Esophagus squamous epithelium (tissue), 5 donors: Measurements from ENCODE around the gene PDIA2. TPM values are rescaled to one million over a fixed set of nuclear protein-coding genes. Genes with fewer than 3 reads are reported as not detected.

ENCODE experiments used
- DNase-seq: peaks from one replicate; lab custom pipeline; 2025; lab: John Stamatoyannopoulos, UW
- H3K27ac ChIP-seq, 4 donors: fragments of 200-600 bp; sonication (generic); one replicate each; pipeline ENCODE4 v1.5.1; 2016 to 2019; ENCODE audit warnings: mild to moderate bottlenecking in 1 of 4
- H3K27me3 ChIP-seq, 4 donors: fragments of 200-600 bp; sonication (generic); 1 replicate in 3 of 4; 2 replicates in 1 of 4; pipeline versions ENCODE4 v1.5.1 to v1.6.0; 2017 to 2021; ENCODE audit warnings: antibody characterized with exemption in 1 of 4
- H3K36me3 ChIP-seq, 3 donors: fragments of 200-600 bp; sonication (generic); one replicate each; pipeline ENCODE4 v1.5.1; 2016 to 2019
- H3K4me1 ChIP-seq, 3 donors: fragments of 200-600 bp; sonication (generic); one replicate each; pipeline ENCODE4 v1.5.1; 2017 to 2019
- H3K4me3 ChIP-seq, 4 donors: fragments of 200-600 bp; sonication (generic); 1 replicate in 3 of 4; 2 replicates in 1 of 4; pipeline ENCODE4 v1.5.1; 2016 to 2019; ENCODE audit warnings: mild to moderate bottlenecking in 2 of 4, moderate library complexity in 1 of 4
- H3K9me3 ChIP-seq, 3 donors: fragments of 200-600 bp; sonication (generic); one replicate each; pipeline ENCODE4 v1.5.1; 2016 to 2019
- CTCF ChIP-seq, 6 experiments: fragments of 450-650 bp in 4 of 6; fragments of 200-600 bp in 2 of 6; sonication (generic) in 2 of 6; IDR thresholded peaks; one replicate each; pipeline ENCODE4 v1.5.1; 2016 to 2019; ENCODE audit warnings: antibody characterized with exemption in 6 of 6, mild to moderate bottlenecking in 4 of 6, moderate library complexity in 4 of 6
- POLR2A ChIP-seq, 4 donors: fragments of 450-650 bp; IDR thresholded peaks; one replicate each; pipeline ENCODE4 v1.6.1; 2017; ENCODE audit warnings: antibody characterized with exemption in 4 of 4, mild to moderate bottlenecking in 4 of 4, moderate library complexity in 3 of 4
- WGBS, 2 donors: methylation state at CpG; one replicate each; pipeline ENCODE4 v1.1.5; 2018; 5-methylcytosine and 5-hydroxymethylcytosine counted together
- intact Hi-C: fragments of 100-400 bp; cut with DNase I; formaldehyde crosslinking; loops from one replicate; pipeline ENCODE4 v1.15.0; 2022
- total RNA-seq, 4 donors: library from RNA; depleted of rRNA; stranded (reverse); fragments of >200 nt; gene quantifications; one replicate each; pipeline ENCODE4 v1.1.0, GENCODE V29; 2016
- donor health status: DM: yes; HTN: yes; CAD: no.

The PDIA2 gene
- total RNA-seq, 4 donors from 2014 or later: not detected

DNA sequence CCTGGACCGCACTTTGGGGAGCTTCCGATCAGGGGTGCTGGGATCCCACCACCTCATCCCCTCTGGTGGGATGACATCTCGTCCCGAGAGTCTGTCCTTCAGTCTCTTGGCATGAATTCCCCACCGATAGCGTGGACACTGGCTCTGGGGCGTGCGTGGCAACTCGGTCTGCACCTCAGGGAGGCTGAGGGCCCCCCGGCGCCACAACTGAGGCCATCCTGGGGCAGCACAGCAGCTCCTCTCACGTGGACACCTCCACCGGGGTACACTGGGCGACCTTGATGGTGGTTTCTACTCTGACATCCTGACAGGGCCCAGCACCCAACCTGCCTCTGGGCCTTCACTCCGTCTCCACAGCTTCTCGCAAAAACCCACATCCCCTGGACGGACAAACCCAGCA is 8.6 kb downstream of the PDIA2 start:
- Histone ChIP-seq H3K4me1 (no peaks in the 10 kb centered on the region), H3K4me3 (no peak overlapping the region), H3K27ac (no peak overlapping the region), H3K36me3 (peaks cover 14 to 92% (median 34%) of the 10 kb centered on the region in 3 donors), H3K9me3 (no peaks in the 10 kb centered on the region), H3K27me3 (no peaks in the 10 kb centered on the region)
- TF ChIP-seq POLR2A (IDR thresholded peaks at IDR 0.05): no peak
- no peak for TF ChIP-seq CTCF (IDR thresholded peaks at IDR 0.05)
- WGBS, 2 donors: 89 to 100% methylated on average over 3 to 5 of the region's 17 CpGs
- intact Hi-C loops: no loop called here
- no peak for DNase-seq

DNA sequence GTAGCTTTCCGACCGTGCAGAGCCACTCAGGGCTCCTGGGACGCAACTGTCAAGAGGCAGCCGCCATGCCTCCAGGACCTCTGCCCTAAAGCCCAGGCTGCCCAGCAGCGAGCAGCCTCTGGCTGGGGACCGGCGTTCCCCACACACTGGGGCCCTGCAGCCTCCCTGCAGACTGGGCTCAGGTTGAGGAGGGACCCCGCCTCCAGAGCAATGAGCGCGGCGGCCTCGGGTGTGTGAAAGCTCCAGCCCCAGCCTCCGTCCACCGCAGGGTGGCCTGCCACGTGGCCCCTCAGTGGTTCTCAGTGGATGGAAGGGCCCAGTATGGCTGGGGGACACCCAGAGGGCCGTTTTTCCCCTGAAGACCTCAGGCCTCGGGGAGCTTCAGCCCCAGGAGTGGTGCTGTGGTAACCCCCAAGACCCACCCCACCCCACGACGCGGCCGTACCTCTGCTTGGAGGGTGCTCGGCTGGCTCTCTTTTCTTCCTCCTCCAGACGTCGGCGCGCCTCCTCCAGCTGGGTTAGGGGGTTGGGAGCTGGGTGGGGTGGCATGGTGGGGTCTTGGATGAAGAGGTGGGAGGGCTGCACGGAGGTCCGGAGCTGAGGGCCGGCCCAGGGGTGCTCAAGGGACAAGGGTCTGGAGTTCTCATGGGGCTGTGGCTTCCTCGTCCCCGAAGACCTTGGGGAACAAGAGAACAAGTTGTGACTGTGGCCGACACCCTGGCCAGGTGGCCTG is 10.2 kb downstream of the PDIA2 start:
- 79 to 91% methylated on average over 5 to 7 of the region's 32 CpGs for WGBS, 2 donors
- H3K4me1 ChIP-seq: no peaks in the 10 kb centered on the region
- TF ChIP-seq POLR2A (IDR thresholded peaks at IDR 0.05) (no peak), CTCF (IDR thresholded peaks at IDR 0.05) (no peak)
- intact Hi-C loops: no loop called here
- peaks cover 25 to 92% (median 34%) of the 10 kb centered on the region in 3 donors for H3K36me3 ChIP-seq
- no peak overlapping the region for H3K27ac ChIP-seq
- no peaks in the 10 kb centered on the region for H3K27me3 ChIP-seq
- H3K9me3 ChIP-seq: no peaks in the 10 kb centered on the region
- H3K4me3 ChIP-seq: no peak overlapping the region
- DNase-seq: no peak

- Histone ChIP-seq H3K4me3 (no peak overlapping the region), H3K27me3 (no peaks in the 10 kb centered on the region), H3K4me1 (no peaks in the 10 kb centered on the region), H3K27ac (no peak overlapping the region), H3K9me3 (no peaks in the 10 kb centered on the region), H3K36me3 (peaks cover 18 to 89% (median 19%) of the 10 kb centered on the region in 3 donors)
- TF ChIP-seq POLR2A (IDR thresholded peaks at IDR 0.05) (no peak), CTCF (IDR thresholded peaks at IDR 0.05) (no peak)
- 66% methylated on average over 2 of the region's 14 CpGs; no CpG with 5 or more reads in 1 of the 2 donors for WGBS, 2 donors
- intact Hi-C loops: no loop called here
- DNase-seq: no peak
Observed at GRCh38 chr16:296276-296675, 13.3 kb downstream of the PDIA2 start.

DNA sequence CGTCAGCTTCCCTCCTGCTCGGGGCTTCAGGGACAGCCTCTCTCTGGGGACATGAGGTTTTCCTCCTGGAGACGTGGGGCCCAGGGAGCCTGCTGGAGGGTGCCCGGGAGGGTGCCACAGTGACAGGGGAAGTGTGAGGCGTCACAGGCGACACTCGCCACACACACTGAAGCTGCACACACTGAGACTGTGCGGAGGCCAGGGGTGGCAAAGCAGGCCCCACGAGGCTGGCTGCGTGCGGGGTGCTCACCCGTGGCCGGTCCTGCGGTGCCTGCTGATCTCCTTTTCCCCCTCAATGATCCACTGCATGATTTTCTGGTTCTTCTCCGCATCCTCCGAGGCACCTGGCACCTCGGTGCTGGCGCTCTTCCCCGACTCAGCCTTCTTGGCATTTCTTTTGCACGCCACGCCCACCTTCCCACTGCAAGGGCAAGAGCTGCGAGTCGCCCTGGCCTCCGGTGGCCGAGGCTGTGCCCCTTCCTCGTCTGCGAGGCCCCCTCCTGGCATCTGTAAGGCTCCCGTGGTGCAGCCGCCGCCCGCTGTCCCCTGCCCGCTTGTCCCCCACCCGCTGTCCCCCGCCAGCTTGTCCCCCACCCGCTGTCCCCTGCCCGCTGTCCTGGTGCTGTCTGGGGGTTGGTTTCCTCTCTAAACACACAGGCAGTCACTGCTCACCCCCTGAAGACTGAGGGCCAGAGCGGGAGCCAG is 14.0 kb downstream of the PDIA2 start:
- no peak overlapping the region for H3K27ac ChIP-seq
- TF ChIP-seq CTCF (IDR thresholded peaks at IDR 0.05) (no peak), POLR2A (IDR thresholded peaks at IDR 0.05) (no peak)
- H3K9me3 ChIP-seq: no peaks in the 10 kb centered on the region
- H3K4me3 ChIP-seq: no peak overlapping the region
- 69 to 76% methylated on average over 19 to 27 of the region's 37 CpGs for WGBS, 2 donors
- peaks cover 14 to 89% (median 19%) of the 10 kb centered on the region in 3 donors for H3K36me3 ChIP-seq
- intact Hi-C loops: no loop called here
- DNase-seq: no peak
- H3K27me3 ChIP-seq: no peaks in the 10 kb centered on the region
- no peaks in the 10 kb centered on the region for H3K4me1 ChIP-seq

DNA sequence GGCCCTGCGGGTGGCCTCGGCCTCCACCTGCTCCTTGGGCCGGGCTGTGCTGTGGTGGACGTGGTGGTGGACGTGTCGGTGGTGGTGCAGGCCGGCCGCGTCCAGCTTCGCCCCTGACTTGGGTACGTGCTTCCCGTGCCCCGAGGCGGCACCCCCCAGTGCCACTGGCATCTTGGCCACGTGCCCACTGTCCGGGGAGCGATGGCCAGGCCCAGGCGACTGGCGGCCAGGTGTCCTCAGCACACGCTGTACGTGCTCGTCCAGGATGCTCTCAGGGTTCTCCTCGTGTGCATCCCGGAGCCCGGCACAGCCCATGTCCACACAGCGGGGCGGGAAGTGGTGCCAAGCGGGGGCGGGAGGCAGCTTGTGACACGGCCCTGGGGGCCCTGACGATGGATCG is 14.9 kb downstream of the PDIA2 start:
- no peaks in the 10 kb centered on the region for H3K27me3 ChIP-seq
- WGBS, 2 donors: 79 to 94% methylated on average over 3 to 18 of the region's 32 CpGs

More for the DNA sequence above, 14.9 kb downstream of the PDIA2 start:
- TF ChIP-seq CTCF (IDR thresholded peaks at IDR 0.05) (no peak), POLR2A (IDR thresholded peaks at IDR 0.05) (no peak)
- Histone ChIP-seq H3K27ac (no peak overlapping the region), H3K4me3 (no peak overlapping the region), H3K36me3 (peaks cover 14 to 89% (median 19%) of the 10 kb centered on the region in 3 donors), H3K9me3 (no peaks in the 10 kb centered on the region), H3K4me1 (no peaks in the 10 kb centered on the region)
- intact Hi-C loops: no loop called here
- no peak for DNase-seq
